ENCODE measurements around the gene MOSPD2.

DNA sequence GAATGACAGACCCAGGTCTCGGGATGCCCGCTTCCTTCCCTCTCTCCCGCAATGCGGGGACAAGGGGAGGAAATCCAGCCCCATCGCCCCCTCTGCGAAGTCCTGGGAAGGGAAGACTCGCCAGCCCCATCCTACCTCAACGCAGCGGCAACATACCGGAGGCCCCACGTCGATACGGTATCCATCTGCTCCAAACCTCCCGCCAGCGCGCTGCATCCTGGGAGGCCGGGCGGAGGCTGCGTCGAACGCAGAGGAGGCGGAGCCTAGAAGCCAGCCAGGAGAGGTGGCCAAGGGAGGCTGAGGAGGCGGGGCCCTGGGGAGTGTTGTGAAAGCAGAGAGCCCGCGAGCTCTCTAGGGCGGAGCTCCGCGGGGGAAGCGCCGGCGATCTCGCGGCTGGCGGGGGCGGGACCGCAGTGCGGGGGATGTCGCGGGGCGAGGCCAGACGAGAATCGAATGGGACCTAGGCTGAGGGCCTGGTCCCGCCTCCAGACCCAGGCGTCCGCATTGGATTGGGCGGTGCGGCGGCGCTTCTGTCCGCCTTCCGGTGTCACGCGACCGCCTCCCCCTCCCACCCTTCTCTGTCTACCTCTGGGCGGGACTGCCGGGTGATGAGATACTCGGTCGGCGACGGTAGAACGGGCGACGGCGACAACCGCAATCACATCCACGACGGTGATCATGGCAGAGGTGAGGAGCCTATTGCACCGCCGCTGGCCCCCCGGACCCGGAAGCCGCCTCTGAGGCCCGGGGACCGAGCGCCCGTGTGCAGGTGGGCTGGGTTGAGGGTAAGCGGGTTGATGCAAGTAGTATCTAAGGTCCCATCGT, at the start of gene MOSPD2, which contains the start of gene FANCB:
- TF ChIP-seq SNAI2 (CRISPR knock-in tag; IDR thresholded peaks at IDR 0.05) (no peak), ZFP30 (CRISPR knock-in tag; IDR thresholded peaks at IDR 0.05) (no peak), GLIS3 (CRISPR knock-in tag; IDR thresholded peaks at IDR 0.05) (no peak), ZNF8 (CRISPR knock-in tag; IDR thresholded peaks at IDR 0.05) (no peak), ZFP3 (CRISPR knock-in tag; IDR thresholded peaks at IDR 0.05) (no peak), ISL1 (CRISPR knock-in tag; IDR thresholded peaks at IDR 0.05) (no peak), ZC3H10 (CRISPR knock-in tag; IDR thresholded peaks at IDR 0.05) (no peak)
- TF ChIP-seq, protein P1, sequence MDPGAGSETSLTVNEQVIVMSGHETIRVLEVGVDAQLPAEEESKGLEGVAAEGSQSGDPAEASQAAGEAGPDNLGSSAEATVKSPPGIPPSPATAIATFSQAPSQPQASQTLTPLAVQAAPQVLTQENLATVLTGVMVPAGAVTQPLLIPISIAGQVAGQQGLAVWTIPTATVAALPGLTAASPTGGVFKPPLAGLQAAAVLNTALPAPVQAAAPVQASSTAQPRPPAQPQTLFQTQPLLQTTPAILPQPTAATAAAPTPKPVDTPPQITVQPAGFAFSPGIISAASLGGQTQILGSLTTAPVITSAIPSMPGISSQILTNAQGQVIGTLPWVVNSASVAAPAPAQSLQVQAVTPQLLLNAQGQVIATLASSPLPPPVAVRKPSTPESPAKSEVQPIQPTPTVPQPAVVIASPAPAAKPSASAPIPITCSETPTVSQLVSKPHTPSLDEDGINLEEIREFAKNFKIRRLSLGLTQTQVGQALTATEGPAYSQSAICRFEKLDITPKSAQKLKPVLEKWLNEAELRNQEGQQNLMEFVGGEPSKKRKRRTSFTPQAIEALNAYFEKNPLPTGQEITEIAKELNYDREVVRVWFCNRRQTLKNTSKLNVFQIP (CRISPR knock-in tag; IDR thresholded peaks at IDR 0.05; ENCODE audit: borderline replicate concordance, low read depth), result no peak
- TF ChIP-seq, protein P2, sequence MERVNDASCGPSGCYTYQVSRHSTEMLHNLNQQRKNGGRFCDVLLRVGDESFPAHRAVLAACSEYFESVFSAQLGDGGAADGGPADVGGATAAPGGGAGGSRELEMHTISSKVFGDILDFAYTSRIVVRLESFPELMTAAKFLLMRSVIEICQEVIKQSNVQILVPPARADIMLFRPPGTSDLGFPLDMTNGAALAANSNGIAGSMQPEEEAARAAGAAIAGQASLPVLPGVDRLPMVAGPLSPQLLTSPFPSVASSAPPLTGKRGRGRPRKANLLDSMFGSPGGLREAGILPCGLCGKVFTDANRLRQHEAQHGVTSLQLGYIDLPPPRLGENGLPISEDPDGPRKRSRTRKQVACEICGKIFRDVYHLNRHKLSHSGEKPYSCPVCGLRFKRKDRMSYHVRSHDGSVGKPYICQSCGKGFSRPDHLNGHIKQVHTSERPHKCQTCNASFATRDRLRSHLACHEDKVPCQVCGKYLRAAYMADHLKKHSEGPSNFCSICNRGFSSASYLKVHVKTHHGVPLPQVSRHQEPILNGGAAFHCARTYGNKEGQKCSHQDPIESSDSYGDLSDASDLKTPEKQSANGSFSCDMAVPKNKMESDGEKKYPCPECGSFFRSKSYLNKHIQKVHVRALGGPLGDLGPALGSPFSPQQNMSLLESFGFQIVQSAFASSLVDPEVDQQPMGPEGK (CRISPR knock-in tag; IDR thresholded peaks at IDR 0.05; ENCODE audit: borderline replicate concordance), result no peak
